Measurements from ENCODE around the gene LCMT1.

GRCh38 chr16:25187491-25187795 lies 75.9 kb downstream of the LCMT1 start:
- TF ChIP-seq CTCF (IDR thresholded peaks at IDR 0.05) (no peak), POLR2A (IDR thresholded peaks at IDR 0.05) (no peak), POLR2AphosphoS5 (IDR thresholded peaks at IDR 0.05) (no peak)

Data from prostate gland (tissue), 2 donors.